22Rv1 (cell line): ENCODE data around the gene MAD1L1.

Experiments used
- H3K27ac ChIP-seq: fragments of 450-650 bp; 2 replicates; pipeline ENCODE4 v1.5.1; 2017
- CTCF ChIP-seq: fragments of 450-650 bp; IDR thresholded peaks from 2 replicates; pipeline ENCODE4 v1.5.1; 2017; ENCODE audit warnings: mild to moderate bottlenecking
- ZFX ChIP-seq: fragments of 450-650 bp; IDR thresholded peaks from 2 replicates; pipeline ENCODE4 v1.6.1; 2017; ENCODE audit warnings: antibody characterized with exemption, borderline replicate concordance

Gene MAD1L1

GRCh38 chr7:1897861-1898627 lies 334.7 kb downstream of the MAD1L1 start:
- TF ChIP-seq ZFX (no peak), CTCF (no peak)
- H3K27ac ChIP-seq, result no peak overlapping the region

GRCh38 chr7:1897076-1897860 lies 335.5 kb downstream of the MAD1L1 start:
- no peak overlapping the region for H3K27ac ChIP-seq
- no peak for TF ChIP-seq ZFX
- TF ChIP-seq CTCF, result no peak

- no peak for TF ChIP-seq CTCF
- TF ChIP-seq ZFX, result no peak
- no peak overlapping the region for H3K27ac ChIP-seq
Observed at GRCh38 chr7:1895664-1896515, 336.9 kb downstream of the MAD1L1 start.

- no peak overlapping the region for H3K27ac ChIP-seq
- TF ChIP-seq ZFX (no peak), CTCF (no peak)
Observed at GRCh38 chr7:1894906-1895663, 337.7 kb downstream of the MAD1L1 start.

- TF ChIP-seq CTCF (no peak), ZFX (no peak)
- no peak overlapping the region for H3K27ac ChIP-seq
Observed at GRCh38 chr7:1894313-1894900, 338.3 kb downstream of the MAD1L1 start.

- no peak overlapping the region for H3K27ac ChIP-seq
Observed at GRCh38 chr7:1893451-1893850, 339.3 kb downstream of the MAD1L1 start.

More at GRCh38 chr7:1893451-1893850, 339.3 kb downstream of the MAD1L1 start:
- no peak for TF ChIP-seq ZFX
- TF ChIP-seq CTCF, result no peak
